GM19397 (cell line): Measurements from ENCODE around the gene MDFIC.

Source experiments
- ATAC-seq: cut with Tn5 transposase; IDR thresholded peaks from one replicate; pipeline ENCODE4 v1.9.1; 2021; ENCODE audit warnings: mild to moderate bottlenecking, moderate library complexity; ENCODE audit not compliant: unreplicated experiment

MDFIC gene

DNA sequence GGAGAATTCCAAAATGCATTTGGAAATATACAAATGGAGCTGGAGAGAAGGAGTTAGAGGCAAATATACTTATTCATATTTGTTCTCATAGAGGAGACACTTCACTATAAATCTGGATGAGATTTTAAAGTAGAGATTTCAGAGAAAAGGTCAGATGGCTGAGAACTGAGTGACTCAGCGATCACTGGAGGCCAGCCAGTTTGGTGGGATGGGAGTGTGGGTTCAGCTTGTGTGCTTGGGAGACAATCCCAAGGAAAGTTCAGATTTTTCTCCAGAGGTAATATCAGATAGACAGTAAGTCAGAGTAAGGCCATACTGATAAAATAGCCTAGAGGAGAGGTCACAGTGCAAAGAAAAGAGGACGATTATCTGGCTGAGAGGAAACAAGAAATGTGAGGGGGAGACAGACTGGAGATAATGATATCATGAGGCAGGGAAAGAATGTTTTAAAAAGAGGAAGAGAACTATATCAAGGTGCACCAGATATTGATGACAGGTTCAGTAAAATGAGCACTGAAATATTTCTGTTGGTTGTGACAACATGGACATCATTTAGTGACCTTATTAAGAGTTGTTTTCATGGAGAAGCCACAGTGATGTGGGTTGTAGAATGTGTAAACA lies 67.0 kb downstream of the MDFIC start:
- no peak for ATAC-seq

DNA sequence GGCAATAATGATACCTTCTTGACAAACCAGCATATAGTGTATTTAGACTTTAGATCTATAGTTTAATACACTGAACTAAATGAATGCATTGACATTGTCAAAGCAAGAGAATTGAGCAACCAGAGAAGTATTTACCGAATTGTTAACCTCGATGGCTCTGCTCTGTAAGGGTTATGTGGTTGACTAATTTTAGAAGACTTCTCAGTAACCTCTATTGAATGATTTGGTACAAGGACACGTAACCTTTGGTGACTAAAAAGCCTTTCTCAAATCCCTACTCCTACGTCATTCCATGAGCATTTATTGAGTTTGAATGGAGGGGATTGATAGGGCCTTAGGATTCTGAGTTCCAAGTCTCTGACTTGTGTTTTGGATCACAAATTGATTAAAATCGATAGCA lies 67.6 kb downstream of the MDFIC start:
- ATAC-seq, result no peak

DNA sequence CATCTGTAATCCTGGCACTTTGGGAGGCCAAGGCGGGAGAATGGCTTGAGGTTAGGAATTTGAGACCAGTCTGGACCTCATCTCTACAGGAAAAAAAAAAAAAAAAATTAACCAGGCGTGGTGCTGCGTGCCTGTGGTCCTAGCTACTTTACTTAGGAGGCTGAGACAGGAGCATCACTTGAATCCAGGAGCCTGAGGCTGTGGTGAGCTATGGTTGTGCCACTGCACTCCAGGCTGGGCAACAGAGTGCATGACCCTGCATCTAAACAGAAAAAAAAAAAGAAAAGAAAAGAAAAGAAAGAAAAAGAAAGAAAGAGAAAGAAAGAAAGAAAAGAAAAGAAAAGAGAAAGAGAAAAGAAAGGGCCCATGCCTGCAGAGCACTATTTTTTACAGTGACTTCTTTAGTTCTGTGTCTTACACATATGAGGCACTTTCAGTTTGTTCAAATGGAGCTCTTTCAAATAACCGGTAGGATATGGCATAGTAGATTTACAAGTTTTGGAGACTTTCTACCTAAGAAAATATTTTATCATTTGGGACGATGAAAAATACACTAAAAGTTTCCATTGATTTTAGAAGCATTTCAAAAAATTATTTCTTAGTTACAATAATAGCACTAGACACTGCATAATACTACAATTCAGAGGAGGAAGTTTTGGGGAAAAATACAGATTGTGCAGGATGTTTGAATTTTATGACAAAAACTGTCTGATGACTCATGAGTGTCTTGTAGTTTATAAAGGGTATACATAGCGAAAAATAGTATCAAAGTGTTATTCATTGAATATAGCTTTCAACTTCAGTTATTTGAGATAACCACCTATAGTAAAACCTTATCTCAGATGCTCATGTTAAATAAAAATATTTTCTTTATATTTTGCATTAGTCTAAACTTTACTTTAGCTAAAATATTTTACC lies 75.9 kb downstream of the MDFIC start:
- no peak for ATAC-seq

DNA sequence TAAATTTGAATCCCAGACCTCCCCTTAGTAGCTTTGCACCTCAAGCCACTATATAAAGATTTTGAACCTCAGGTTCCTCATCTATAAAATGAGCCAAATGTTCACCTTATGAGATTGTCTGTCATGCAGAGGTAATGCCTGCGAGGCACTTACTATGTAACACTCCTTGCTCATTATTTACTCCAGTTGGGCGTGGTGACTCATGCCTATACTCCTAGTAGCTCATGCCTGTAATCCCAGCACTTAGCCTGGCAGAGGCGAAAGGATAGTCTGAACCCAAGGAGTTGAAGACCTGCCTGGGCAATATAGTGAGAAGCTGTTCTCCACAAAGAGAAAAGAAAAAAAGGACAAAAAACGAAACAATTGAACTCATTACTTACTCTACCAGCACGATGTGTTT lies 82.2 kb downstream of the MDFIC start:
- no peak for ATAC-seq

DNA sequence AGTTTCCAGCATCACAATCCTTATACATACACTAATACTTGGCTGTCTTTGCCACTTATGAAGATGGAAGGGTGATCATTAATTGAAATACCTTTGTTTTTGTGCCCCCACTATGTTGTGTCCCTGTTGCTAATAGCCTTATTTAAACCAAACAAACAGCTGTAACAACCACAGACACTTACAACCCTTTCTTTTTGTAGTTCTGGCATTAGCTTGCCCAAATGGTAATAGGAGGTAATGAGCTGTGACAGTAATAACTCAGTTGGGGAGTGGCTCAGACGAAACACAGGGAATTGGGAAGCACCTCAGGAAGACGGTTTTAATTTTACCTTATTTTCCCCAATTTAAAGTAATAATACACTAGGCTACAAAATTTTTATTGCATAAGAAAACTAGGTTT lies 83.4 kb downstream of the MDFIC start:
- no peak for ATAC-seq

DNA sequence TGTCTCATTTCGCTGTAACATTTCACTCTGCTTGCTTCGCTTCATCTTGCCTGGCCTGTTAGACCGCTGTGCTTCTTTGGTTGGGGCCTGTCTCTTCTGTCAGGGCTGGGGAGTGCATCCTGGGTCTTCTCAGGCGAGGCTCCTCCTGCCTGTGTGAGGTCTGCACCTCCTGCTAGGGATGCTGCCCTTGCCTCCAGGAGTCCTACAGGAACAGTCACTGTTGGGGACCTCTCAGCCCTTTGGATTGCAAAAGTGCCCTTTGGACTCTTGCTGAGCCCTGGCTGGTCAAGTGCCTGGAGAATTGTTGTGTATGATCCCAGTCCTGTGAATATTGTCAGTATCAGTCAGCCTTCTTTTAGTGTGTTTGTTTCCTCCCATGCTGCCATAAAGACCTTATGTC lies 84.1 kb downstream of the MDFIC start:
- no peak for ATAC-seq

DNA sequence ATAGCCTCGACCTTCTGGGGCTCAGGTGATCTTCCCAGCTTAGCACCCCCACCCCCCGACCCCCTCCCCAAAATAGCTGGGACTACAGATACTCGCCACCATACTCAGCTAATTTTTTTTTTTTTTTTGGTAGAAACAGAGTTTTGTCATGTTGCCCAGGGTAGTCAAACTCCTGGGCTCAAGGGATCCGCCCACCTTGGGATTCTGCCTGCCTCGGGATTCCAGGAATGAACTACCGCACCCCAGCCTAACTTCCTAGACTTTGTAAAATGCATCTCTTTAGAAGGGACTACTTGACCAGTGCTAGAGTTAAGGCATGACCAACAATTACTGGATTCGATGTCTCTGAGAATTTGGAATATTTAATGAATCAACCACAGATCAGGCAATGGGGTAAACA lies 85.9 kb downstream of the MDFIC start:
- no peak for ATAC-seq

DNA sequence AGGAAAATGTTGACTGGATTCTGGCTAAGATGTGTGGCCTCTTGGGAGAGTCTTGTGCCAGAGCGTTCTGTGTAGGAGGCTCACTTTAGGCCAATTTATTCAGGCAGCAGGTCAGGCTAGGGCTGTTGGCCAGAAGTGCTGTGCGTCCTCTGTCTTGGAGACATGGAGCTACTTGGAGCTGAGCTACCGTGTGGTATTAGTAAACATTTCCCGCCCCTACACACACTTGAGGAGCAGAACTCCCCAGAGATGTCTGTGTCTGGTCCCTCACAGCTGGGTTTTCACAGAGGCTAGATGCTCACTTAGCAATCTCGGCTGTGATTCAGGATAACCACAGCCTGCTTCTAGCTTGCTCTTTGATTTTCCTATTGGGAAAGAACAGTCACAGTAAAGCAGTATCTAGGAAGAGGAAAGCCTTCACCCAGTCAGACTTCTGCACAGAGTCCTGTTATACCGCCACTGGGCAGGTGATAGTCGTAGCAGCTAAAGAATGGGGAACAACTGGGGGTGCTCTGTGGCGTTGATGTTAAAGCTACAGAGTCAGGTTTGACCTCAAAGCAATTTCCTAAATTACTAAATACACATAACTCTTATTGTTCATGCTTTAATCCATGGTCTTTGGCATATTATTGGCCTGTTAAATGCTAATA lies 86.7 kb downstream of the MDFIC start:
- ATAC-seq, result peak; percentile 64

DNA sequence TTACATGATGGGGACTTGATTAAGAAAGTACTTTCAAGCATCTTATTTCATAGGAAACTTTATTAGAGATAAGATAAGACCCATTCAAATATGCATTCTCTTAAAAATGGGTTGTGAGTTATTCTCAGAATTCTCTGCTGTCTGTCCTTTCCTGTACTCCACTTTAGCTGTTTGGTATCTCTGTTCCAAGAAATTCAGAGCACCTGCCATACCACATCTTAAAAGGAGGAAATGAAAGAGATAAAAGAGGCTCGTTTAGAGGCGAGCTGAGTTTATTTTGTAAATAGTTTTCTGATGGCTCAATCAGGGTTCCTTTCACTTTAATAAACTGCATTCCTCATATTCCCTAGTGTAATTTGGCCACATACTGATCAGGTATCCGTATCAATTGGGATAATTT lies 87.2 kb downstream of the MDFIC start:
- ATAC-seq, result peak; percentile 49

DNA sequence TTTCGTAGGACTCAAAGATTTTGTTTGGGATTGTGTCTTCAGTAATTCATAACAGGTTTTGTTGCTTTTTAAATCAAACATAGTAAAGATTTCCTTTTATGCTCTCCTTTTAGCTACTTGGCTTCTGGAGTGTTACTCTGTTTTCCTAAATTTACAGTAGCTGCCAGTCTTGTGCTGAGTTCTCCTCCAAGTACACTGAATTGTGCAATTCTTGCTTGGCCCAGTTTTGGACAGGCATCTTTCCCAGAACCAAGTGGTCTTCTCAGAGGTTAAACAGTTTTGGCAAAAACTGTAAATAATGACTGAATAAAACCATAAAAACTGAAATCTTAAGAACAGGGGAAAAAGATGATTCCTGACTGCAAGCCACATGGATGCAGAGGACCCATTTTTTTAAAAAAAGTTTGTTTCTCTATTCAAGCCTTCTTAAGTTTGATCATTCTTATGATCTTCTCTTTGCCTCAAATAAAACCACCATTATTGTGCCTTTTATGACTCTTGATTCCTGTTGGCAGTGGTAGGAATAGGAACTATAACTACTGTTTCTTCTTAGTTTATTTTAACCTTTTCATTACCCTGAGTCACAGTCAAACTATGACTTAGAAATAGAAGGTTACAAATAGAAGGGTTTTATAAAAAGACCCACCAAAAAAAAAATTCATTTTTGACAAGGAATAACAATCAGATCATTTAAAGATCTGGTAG lies 88.0 kb downstream of the MDFIC start:
- no peak for ATAC-seq

DNA sequence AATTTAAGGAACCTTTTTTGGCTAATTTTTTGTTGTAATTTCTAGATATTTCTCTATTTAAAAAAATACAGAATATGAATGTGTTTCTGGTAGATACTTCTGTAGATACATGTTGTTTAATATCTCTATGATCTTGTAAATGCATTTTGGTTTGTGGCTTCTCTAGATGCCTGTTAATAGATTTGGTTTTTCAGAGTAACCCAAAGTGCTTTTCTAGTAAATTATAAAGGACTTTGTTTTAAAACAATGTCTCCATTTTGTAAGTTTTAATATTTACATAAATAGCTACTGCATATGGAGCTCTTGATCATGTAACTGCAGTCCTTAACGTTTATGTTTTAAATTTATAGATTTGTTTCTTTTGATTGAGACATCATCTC lies 88.5 kb downstream of the MDFIC start:
- no peak for ATAC-seq

DNA sequence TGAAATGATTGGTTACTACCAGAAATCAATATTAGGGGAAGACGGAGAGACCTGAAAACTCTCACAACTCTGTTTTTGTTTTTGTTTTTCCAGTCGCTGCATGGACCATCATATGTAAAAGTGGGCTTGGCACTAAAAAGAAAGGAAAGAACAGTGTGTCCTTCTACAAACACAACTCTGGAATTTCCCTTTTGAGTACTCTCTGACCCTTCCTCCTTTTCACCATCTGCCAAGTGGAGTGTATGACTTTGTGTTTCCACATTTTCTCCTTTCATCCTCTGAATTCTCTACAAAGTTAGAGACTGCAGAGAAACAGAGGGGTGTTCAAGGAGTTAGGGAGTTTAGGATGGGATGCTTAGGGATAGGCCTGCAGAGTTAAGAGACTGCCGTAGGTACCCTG lies 92.0 kb downstream of the MDFIC start:
- no peak for ATAC-seq

DNA sequence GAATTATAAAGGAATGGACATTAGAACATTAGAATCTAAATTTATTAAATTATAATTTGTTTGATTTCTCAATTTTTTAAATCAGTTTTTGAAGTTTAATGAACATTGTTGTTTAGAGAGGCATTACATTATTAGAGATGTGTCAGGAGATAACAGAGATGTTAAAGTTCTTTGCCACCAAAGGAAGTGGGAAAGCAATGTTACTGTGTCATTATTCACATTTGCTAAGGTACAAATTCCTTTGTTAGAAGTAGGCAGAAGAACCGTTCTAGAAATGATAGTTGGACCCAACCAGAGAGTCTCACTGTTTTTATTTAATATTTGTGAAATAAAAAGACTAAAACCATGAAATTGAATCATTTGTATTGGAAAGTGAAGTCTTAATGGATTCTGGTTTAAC lies 92.9 kb downstream of the MDFIC start:
- no peak for ATAC-seq

DNA sequence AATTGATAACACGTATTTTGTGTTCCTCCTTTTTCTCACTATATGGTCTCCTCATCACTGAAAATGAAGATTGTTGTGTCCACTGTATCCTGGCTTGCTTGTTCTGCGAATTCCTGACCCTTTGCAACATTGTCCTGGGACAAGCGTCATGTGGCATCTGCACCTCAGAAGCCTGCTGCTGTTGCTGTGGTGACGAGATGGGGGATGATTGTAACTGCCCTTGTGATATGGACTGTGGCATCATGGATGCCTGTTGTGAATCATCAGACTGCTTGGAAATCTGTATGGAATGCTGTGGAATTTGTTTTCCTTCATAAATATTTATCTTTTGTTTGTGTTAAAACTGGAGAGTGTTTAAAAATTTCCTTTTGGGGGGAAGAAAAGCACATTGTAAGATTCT lies 93.7 kb downstream of the MDFIC start:
- ATAC-seq, result no peak

DNA sequence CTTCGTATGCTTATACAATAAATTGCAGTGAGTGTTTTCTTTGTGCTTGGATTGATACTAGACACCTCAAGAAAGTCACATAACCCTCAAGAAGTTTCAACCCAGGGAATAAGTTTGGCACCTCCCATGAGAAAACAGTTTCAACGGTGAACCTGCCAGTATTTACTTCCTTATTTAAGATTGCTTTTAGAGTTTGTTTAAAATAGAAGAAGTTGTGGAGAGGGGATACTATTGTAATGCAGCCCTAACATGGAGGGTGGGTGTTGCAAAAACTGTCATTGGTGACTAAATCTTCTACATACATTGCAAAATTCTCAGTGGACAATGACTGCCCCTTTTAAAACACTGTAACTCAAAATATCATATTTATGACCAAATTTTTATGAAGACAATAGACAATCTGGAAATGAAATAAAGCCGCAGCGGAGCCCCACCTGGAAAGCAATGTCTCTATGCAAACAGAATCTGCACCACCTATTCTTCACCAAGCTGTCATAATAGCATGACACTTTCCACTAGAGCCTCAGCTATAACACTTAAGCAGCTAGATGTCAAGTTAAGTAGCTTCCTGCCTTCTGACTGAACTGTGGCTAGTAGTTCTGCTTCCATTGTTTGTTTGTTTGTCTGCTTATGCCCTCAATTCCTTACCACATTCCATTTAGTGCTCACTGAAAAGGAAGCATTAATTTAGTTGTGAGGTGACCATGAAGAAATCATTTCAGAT lies 98.2 kb downstream of the MDFIC start:
- ATAC-seq, result no peak

DNA sequence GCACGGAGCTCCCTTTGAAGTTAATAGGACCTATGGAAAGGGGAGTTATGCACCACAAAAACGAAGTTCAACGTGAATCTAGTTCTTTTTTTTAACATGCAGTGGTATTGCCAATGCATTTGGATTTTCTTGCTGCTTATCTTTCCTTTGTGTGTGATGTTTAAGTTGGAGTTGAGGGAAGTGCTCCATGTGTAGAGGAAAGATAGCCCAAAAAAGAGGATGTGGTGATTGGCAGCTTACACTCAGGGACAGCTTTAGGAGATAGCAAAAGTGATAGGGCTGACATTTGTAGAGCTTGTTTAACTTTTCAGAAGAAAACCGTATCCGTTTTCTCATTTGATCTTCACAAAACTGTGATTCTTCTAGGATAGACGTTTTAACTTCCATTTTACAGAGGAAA lies 101.3 kb downstream of the MDFIC start:
- no peak for ATAC-seq

DNA sequence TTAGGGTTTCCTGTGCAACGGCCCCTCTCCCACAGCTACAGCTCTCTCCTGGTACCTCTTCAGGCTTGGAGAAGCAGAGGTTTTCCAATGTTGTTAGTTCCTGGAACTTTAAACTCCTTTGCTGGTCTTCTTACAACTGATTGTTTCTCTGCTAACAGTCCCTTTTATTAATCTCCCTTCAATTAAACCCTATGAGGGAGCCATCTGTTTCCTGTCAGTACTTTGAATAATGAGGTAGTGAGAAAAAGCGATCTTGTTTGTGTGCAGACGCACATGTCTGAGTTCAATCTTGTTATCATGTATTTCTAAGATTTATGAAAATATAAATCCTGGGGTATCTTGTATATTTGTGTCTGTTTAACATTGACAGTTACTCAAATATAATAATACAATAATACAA lies 102.4 kb downstream of the MDFIC start:
- ATAC-seq, result no peak

DNA sequence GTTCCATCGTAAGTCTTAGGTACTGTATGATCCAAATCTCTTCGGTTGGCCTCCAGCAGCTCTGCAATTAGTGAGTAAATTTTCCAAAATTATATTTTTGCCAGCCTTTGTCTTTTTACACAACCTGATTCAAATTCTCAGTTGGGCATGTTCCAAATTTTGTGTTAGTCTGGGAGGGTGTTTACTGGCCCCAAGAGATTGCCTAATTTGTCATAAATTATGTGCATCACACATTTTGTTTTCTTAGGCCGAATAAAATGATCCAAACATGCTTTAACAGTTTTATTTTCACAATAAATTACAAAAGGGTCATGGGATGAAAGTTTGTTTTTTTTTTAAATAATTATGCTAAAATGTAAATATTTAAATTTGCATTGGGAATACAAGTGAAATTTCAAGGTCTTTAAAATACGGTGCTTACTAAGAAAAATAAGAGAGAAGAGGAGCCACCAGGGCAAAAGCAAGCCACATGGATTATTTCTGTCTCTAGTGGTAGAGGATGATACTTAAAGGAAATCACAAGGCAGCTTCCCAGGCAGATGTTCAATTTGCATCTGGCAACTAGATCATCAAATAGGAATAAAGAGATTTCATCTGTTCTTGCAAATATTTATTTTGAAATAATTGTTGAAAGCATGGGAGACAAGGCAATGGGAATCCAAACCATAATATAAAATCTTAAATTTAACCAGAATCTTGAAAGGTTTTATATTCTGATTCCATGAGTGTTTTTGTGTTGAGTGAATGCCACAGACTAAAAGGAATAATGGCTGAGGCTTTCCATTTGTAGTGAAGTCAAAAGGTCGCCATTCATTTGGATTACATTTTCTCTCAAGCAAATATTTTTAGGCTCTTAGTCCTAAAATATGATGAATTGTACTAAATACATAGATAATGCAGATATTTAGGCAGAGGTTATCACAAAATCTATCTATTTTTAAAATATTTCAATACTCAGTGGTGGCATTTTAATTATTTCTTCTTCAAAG lies 111.1 kb downstream of the MDFIC start:
- ATAC-seq, result no peak

DNA sequence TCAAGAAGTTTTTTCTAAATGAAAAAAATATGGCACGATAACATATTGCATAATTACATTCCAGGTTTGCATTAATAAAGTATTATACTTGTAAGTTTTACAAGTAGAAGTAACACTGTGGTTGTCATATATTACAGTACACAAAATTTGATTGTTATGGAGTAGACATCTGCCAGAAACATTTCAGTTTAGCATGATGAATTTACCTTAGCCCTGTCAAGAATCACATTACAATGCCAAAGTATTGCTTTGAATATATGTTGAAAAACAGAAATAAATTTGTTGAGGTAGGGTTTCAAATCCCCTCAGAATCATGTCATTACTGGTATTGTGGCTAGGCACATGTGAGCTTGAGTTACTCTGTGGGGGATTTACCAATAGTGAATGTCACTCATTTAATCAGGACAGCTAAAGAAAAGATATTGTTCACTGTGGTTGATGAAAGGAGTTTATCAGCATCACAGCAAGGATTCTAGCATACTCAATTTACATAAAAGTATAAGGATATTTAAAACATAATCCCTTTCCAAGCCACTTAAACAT lies 112.1 kb downstream of the MDFIC start:
- no peak for ATAC-seq
